SKM-1 treated with dmso at 0.1 percent for 144 hours (cell line): ENCODE measurements around the gene PLEKHB1.
"Not testable (repeated sequence)": the region's sequence is repeated elsewhere in the genome, so short reads cannot be mapped to it uniquely, and the experiment has no call there.

Experiments used
- DNase-seq: peaks from one replicate; lab custom pipeline; 2025; ENCODE audit not compliant: unreplicated experiment; lab: John Stamatoyannopoulos, UW

The PLEKHB1 gene

GRCh38 chr11:73671701-73672100 lies 25.3 kb downstream of the PLEKHB1 start:
- DNase-seq, result no peak

- not testable (repeated sequence) for DNase-seq
Measured at GRCh38 chr11:73676552-73676951, 30.2 kb downstream of the PLEKHB1 start.

- no peak for DNase-seq
Measured at GRCh38 chr11:73680687-73681086, 34.3 kb downstream of the PLEKHB1 start.

- no peak for DNase-seq
Measured at GRCh38 chr11:73693899-73694525, 47.6 kb downstream of the PLEKHB1 start.

- DNase-seq, result no peak
Measured at GRCh38 chr11:73705053-73705452, 58.7 kb downstream of the PLEKHB1 start.

- no peak for DNase-seq
Measured at GRCh38 chr11:73710964-73711363, 64.6 kb downstream of the PLEKHB1 start.
